ENCODE measurements around the gene RIBC1.
"Not testable (repeated sequence)": the region's sequence is repeated elsewhere in the genome, so short reads cannot be mapped to it uniquely, and the experiment has no call there.

The RIBC1 gene

DNA sequence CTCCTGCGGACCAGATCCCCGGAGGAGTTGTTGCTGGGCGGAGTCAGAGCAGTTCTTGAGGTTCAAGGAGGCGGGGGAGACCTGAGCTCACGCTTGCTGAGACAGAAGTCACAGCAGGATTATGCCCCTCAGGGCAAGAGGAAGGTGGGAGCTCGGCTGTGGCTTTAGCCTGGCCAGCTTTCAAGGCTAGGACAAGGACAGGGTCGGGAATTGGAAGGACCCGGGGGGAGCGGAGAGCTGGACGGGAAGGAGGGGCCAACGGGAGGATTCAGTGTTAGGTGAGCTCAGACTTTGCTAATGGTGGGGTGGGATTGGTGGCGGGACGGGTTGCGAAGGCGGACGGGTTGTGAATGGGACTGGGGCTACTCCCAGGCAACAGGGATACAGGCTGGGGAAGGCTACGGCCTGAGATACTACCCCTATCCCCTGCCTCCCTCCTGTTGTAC lies at the start of gene RIBC1:
TSS of gene RIBC1 (plus strand) at position 13 of the 446 bp plus-strand sequence. CDS start 3,404 bp downstream, outside the sequence.
- DNase-seq (ENCODE audit: low spot score): no peak

DNA sequence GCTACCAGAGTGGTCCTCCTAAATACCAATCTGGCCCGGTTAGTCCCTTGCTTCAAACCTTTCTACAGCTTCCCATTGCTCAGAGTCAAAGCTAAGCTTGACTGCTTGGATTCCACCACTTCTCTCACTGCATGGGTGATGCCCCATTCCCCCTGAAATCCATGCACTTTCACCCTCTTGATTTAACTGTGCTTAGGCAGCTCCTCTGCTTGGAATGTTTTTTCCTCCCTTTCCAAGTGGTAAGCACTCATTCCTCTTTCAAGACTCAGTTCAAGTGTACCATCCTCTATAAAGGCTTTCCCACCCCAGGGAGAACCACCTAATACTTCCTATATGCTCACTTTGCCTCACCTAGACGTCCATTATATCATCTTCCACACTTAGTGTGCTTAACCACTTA lies 49.4 kb upstream of the RIBC1 start:
- DNase-seq (ENCODE audit: low spot score): no peak

DNA sequence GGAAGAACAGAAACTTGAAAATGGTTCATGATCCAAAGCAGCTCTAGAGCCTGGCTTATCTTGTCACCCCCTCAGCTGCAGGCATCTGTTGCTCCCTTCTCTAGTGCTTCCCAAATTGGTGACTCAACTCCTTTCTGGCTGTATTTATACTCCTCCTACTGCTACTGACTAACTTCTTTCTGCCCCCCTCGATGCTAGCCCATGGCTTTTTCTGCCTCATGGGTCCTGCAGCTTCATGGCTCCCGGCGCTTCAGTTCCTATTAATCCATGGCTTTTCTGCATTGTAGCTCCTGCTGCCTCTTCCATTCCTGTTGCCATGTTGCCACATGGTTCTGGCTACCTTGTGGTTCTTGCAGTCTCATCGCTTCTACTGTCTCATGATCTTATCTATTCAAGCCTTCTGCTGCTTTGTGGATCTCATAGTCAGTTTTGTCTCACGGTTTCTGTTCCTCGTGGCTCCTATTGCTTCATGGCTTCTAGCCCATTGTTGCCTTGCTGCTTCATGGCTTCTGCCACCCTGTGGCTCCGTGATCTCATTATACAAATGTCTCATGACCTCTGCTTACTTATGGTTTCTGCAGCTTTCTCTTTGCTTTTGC lies 48.4 kb upstream of the RIBC1 start:
- no peak for DNase-seq (ENCODE audit: low spot score)

DNA sequence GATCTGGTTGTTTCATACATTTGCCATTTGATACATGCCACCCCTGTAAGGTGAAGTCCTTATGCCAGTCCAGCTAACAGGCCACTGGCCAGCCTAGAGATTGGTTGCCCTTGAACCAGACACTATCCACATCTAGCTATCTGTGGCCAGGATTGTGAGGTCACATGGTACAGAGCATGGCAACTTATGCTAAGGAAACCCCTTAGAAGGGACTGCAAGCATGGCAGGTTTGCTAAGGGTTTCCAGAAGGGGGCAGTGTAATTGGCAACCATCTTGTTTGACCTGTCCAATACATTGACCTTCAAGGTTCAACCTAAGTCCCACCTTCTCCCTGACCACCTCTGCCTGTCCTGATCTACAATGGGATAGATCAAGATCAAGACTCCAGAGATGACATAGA lies 47.8 kb upstream of the RIBC1 start:
- no peak for DNase-seq (ENCODE audit: low spot score)

DNA sequence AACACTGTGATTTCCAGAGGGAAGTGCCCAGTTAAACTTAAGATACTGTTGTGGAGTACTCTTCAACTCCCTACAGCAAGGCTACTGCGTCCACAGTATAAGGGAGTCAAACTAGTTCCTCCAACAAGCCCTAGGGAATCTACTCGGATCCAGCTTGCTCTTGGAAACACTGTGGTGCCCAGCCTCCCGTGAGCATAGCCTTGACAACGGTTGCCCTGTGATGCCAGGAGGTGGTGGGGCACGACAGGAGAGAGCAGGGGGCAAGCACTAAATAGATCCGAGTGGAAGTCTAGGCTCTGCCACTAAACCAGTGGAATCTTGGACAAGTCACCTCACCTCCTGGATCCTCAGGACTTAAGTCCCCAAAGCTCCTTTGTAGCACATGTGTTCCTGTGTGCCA lies 45.8 kb upstream of the RIBC1 start:
- DNase-seq (ENCODE audit: low spot score): no peak

DNA sequence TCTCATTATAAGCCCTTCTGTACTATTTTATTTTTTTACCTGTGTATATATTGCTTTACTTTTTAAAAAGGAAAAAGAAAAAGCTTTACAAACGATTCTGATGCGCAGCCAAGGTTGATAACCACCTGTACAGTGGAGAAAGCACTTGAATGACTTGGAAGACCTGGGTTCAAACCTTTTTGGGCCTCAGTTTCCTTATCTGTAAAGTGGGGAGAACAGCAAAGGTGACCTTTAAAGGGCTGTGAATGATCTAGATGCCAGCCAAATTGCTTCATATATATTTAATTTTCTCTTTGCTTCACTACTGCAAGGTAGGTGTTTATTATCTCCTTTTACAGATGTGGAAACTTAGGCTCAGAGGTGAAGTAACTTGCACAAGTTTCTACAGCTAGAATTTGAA lies 45.2 kb upstream of the RIBC1 start:
- no peak for DNase-seq (ENCODE audit: low spot score)

DNA sequence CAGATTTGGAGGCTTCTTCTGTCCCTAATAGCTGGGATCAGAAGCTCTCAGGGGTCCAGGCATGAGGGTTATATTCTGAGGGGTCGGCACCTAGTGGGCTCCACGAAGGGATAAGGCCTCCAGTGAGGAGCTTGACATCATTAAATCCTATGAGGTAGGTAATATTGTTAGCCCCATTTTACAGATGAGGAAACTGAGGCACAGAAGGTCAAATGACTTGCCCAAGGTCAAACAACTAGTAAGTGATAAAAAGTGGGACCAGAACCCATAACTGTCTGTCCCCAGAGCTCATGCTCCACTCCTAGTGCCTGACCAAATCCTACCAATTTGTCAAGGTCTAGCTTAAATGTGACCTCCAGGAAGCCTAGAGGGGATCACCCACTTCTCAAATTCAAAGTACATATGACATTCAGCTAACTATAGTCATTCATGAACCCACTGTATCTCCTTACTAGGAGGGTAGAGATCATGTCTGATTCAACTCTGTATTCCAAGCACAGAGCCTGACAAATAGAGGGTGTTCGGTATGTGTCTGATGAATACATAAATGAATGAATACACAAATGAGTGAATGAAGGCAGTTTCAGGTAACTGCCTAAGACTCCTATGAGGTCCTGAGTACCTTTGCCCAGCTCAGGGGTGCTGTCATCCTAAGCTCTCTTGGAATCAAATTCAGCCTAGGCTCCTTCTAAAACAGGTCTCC lies 43.5 kb upstream of the RIBC1 start:
- DNase-seq (ENCODE audit: low spot score): no peak

DNA sequence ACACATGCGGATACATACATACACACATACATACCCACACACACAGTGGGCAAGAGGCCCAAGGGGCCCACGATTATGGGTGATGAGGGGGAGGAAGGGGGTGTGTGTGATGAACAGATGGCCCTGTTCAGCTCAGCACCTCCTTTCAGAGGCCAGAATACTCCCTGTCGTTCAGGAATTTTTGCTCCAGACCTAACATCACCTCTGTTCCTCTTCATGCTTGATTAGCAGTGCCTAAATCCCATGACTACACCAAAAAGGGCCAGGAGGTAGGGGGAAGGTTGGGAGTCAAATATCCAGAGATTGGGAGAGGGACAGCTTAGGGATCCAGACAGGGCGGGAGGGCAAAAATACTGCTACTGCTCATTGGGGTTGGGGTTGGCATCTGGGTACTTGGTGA lies 42.9 kb upstream of the RIBC1 start:
- no peak for DNase-seq (ENCODE audit: low spot score)

DNA sequence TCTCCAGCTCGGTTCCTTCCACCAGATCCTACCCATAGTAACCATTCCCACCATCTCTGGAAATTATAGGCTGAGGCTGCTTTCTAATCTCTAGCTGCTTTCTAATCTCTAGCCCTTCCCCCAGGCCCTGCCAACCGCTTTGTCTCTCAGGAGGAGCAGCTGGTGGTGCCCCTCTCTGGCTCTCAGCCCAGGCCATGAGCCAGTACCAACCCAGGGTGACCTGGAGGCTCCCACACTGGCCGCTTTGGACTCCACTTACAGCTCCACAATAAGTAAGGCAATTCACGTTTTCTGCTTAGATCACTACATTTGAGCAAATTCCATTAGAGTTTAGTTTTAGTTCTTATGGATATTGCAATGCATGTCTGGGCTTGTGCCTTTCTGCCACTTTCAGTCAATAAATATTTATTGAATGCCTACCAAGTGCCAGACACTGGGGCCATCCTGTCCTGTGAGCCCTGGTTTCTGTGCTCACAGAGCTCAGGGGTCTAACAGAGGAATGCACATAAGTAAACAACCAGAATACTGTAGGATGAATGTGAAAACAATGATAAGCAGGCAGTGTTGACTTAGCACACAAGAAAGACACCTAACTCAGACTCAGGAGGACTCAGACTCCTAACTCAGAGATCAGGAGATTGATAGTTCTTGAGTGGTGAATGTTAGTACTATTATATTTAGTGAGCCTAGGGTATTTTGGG lies 39.1 kb upstream of the RIBC1 start:
- no peak for DNase-seq (ENCODE audit: low spot score)

DNA sequence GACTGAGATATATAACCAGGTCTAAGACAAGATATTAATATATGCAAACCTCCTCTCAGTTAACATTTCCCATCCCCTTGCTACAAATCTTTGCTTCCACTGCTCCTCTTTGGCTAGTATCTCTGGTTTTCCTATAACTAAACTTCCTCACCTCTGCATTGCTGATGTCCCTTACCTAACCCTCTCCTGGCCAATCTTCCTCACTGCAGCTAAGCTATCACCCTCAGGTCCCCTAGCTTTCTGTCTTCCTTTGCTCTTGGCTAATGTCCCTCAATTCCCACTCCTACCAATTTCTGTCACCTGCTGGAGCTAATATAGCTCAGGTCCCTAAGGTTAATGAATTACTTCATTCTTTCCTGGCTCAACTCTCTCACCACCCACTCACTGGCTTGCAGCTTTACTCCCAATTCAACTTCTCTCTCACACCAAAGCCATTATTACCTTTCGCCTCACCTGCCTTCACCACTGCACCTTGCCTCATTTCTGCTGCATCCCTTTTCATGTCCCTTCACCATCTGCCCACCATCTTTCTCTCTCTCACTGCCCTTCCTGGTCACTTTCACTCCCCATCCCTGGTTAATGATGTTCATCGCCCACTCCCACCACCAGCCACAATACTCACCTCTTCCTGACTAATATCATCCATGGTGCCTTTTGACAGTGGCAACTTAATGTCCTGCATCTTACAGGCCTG lies 26.9 kb upstream of the RIBC1 start:
- DNase-seq (ENCODE audit: low spot score): no peak

DNA sequence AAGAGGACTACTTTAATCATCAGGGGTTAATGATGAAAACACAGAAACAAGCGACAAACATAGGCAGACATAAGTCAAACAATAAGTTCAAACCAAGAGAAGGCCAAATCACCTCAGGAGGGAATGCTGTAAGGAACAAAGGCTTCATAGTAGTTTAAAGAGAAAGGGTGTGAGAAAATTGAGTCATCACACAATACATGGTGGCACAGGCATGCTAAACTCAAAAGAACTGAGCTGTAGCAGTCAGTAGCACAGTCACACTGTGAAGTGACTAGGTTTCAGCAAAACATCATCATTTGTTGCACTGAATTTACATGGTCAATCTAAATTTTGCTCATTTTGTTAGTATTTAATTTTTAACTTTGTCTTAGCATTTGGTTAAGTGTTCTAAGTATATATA lies 24.5 kb upstream of the RIBC1 start:
- DNase-seq (ENCODE audit: low spot score): no peak

DNA sequence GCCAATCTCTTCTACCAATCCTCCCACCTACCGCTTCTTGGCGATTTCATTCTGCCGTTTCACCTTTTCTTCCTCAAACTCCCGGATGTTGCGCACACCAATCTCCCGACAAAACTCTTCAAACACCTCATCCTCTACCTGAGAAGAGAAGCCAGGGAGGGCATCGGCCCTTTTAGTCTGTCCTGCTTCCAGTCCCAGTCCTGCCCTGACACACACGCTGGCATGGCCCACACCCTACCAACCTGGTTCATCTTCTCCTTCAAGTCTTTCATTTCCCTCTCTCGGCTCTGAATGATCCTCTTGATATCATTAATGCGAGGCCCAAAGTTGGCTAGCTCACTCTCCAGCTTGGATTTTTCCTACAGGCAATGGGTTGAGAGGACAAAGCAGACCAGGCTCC lies 19.1 kb upstream of the RIBC1 start:
- DNase-seq (ENCODE audit: low spot score): no peak

DNA sequence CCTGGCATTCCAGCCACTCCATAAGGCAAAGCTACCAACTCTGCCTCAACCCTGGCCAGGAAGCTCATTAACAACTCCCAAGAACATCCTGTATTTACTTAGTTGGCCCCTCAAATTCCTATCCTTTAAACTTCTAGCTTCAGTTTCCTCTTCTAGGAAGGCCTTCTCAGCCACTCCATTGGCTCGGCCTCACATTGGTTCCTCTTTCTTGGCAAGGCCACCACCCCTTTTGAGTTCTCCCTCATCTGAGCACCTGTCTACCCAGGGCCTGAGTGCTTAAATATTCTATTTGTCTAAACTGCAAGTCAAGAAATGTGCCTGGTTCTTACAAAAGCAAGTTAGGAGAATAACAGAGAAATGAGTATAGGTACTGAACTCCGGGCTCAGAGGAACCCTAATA lies 10.2 kb upstream of the RIBC1 start:
- DNase-seq (ENCODE audit: low spot score): no peak

DNA sequence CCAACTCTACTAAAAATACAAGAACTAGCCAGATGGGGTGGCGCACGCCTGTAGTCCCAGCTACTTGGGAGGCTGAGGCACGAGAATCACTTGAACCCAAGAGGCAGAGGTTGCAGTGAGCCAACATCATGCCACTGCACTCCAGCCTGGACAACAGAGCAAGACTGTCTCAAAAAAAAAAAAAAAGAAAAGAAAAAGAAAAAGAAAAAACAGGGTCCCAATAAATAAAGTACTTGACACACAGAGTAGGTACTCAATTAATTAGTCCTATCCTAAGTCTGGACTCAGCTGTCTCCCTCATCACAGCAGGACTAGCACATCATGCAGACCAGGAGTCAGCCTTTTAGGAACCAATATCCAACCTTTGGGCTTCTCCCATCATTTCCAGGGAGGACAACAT lies 2.3 kb upstream of the RIBC1 start:
- not testable (repeated sequence) for DNase-seq (ENCODE audit: low spot score)

DNA sequence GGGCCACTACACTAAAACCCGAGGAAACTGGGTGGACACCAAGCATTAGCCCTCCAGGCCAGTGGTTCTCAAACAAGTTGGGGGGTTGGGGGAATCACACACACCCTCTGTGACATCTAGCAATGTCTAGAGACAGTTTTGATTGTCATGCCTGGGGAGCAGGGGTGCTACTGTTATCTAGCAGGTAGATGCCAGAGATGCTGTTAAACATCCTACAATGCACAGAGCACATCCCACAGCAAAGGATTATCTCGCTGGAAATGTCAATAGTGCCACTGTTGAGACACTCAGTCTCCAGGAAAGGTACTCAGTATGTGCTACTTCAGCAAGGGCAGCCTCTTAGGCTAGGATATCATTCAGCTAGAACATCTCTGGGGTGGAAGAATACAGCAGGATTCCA lies 1.5 kb upstream of the RIBC1 start:
- DNase-seq (ENCODE audit: low spot score): no peak

DNA sequence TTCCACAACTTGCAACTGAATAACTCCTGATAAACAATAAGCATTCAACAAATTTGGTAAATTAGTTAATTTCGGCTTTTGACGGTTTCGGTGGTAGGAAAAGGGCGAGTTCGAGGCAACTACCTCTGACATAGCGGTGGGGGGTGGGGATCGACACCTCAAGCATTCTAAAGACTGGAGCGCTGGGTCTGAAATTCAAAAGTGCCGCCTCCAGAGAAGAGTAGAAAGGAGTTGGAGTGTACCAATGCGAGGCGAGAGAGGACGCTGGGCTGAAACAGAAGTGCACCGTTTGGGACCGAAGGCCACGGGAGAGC lies 944 bp upstream of the RIBC1 start:
- DNase-seq (ENCODE audit: low spot score): no peak

DNA sequence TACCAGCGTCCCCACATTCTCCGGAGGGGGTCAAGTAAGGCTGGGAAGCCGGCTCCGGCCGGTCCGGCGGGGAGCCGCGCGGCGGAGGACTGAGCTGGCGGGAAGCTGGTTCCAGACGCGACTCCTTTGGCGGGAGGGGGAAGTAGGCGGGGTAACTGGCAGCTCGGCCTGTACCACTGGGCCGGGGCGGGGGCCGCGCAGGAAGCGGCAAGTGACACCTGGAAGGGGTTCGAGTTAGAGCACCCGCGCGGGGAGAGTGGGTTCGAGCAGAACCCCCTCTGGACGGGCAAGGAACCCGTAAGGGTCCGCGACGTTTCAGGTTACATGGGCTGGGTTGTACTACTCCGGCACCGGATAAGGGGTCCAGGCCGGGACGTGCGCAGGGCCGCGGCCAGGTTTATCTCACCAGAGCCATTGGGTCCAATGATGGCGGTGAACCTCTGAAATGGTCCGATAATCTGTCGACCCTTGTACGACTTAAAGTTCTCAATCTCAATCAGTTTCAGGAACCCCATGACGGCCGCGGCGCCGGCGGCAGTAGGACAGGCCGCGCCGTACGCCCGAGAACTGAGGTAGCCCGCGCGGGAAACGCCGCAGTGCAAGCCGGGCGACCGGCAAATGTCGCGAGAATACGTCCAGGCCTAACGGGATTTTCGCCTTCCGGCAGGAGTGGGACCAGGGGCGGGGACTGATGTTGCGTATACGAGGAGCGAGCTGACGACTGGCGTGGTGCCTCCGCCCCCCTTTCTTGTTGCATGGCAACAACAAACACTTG lies 400 bp upstream of the RIBC1 start, which contains the start of gene SMC1A:
TSS of gene SMC1A (minus strand) at position 569 of the 775 bp plus-strand sequence. CDS start at position 515, 54 bp downstream.
- DNase-seq (ENCODE audit: low spot score): peak; percentile 93

DNA sequence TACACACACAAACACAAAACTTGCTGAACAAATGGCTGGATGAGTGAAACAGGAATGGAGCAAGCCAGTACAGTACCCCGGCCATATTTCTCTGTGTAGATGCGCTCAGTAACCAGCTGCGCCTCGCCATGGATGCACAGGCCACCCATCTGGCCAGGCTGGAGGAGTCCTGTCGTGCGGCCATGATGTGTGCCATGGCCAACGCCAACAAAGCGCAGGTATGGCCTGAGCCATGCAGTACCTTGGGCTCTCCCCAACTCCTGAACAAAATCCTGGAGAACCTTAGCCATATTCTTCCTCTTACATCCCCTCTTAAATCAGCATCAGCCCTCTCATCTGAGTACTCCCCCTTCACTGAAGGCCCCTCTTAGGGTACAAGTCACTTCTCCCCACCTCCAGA lies 7.1 kb downstream of the RIBC1 start:
- DNase-seq (ENCODE audit: low spot score): no peak

DNA sequence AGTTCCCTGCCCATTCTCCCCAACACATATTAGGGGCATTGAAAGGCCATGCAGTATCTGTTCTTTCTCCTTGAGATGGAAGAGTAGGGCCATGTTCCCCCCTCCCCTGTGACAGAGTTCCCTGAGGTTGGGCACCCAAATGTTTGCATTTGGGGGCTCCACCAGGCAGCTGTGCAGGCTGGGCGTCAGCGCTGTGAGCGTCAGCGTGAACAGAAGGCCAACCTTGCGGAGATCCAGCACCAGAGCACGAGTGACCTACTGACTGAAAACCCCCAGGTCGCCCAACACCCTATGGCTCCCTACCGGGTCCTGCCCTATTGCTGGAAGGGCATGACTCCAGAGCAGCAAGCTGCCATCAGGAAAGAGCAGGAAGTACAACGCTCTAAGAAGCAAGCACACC lies 7.6 kb downstream of the RIBC1 start:
- no peak for DNase-seq (ENCODE audit: low spot score)

DNA sequence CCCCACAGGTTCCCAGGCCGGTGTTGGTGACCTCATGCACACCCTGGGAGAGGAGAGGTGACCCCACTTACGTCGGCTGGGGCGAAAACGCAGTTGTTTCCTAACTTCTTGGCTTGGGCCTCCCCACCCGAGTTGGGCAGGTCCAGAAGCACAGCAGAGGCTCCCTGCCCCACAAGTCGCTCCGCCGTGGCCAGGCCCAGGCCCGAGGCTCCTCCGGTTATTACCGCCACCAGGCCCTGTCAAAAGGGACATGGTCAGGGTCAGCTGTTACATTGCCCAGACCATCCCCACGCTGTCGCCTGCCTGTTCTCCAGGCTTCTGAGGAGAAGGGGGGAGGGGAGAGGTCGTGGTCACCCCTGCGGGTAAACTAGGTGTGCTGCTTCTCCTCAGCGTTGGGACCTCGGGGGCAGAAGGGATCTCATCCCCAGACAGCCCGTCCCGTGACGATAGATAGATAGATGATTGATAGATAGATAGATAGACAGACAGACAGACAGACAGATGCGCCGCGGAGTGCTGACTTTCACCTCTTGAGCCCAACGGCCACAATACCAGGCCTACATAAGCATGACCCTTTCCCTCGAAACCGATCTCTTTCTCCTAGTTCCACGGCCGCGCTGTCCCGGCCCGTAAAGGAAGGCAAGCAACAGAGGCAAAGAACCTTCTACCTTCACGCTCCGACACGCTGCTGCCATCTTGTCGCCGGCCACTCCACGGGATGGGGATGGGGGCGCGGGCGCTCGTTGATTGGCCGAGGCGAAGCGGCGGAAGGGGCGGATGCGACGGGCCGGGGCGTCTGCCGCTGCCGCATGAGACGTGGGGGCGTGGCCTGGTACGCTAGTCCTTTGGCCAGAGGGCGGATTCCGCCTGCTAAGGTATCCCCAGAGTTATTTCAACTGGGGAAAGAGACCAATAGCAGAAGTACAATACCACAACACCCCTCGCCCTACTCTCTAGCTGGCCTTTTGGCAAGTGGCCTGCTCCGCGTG lies 11.3 kb downstream of the RIBC1 start, which contains the start of gene HSD17B10:
TSS of gene HSD17B10 (minus strand) at position 720 of the 989 bp plus-strand sequence. CDS start at position 695, 25 bp downstream.
- peak; percentile 87 for DNase-seq (ENCODE audit: low spot score)

DNA sequence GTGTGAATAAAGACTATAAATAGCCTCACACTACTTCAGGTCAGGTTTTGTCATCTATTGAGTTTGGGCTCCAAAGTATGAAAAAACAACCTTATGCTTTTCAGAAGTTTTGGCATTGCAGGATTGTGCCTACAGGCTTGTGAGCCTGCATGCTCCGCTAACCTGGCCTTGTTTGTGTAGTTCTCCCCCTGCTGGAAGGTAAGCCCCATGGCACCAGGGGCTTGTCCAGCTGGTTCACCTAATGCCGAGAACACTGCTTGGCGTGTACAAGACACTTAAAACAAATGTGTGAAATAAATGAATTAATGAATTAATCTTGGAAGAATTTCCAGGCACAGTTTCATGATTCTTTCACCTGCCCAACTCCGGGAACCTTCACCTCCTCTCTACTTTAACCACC lies 13.3 kb downstream of the RIBC1 start:
- peak; percentile 57 for DNase-seq (ENCODE audit: low spot score)

Data from ecto neural progenitor cell (in vitro differentiated cells).